NCI-H69 (cell line): ENCODE measurements around the gene TMBIM1.
"Not testable (repeated sequence)": the region's sequence is repeated elsewhere in the genome, so short reads cannot be mapped to it uniquely, and the experiment has no call there.

Source experiments
- DNase-seq: peaks from one replicate; lab custom pipeline; 2025; lab: John Stamatoyannopoulos, UW

TMBIM1 gene

DNA sequence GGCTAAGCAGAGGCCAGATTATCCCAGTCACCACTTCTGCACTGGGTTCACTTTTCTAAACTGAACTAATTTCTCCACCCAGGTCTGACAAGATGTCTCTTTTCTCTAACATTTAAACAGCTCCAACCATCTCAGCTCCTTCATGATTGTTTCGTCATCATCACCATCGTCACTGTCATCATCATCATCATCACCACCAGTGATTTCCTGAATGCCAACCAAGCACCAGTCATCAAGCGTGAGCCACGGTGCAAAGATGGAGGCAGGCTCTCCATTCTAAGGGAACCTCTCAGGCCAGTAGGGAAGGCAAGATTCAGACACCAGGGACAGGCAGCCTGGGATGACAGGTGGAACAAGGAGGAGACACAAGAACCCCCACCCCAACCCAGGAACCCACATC, 25.5 kb upstream of the TMBIM1 start:
- DNase-seq: no peak

DNA sequence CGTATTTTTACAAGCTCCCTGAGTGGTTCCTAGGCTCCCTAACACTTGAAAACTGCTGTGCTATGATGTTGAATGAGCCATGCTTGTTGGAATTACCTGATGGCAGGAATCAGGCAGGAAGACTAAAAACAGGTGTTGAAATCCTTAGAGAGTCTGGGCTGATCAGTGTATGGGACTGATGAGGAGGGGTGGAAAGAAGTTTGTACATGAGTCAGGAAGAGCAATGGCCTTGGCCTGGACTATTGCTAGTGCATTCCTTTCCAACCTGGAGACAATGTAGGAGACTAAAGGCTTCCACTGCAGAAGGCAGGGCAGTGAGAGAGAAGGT, 25.0 kb upstream of the TMBIM1 start:
- no peak for DNase-seq

DNA sequence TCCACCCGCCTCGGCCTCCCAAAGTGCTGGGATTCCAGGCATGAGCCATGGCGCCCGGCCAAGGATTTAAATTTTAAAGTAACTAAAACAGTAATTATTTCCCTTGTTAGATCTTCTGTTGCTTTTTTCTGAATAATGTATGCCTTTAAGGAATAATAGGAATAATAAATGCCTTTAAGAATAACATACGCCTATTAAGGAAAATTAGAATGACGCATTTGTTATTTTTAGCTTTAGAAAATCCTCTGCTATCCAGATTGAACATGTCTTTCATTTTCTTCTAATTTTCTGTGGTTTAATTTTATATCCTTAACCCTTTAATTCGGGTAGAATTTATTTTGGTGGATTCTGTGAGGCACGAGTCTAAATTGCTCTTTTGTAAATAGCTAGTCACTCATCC, 23.1 kb upstream of the TMBIM1 start:
- no peak for DNase-seq

DNA sequence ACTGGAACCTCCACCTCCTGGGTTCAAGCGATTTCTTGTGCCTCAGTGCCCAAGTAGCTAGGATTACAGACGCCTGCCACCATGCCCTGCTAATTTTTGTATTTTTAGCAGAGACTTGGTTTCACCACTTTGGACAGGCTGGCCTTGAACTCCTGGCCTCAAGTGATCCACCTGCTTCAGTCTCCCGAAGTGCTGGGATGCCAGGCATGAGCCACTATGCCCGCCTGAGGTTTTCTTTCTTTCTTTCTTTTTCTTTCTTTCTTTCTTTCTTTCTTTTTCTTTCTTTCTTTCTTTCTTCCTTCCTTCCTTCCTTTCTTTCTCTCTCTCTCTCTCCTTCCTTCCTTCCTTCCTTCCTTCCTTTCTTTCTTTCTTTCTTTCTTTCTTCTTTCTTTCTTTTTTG, 22.5 kb upstream of the TMBIM1 start:
- not testable (repeated sequence) for DNase-seq

DNA sequence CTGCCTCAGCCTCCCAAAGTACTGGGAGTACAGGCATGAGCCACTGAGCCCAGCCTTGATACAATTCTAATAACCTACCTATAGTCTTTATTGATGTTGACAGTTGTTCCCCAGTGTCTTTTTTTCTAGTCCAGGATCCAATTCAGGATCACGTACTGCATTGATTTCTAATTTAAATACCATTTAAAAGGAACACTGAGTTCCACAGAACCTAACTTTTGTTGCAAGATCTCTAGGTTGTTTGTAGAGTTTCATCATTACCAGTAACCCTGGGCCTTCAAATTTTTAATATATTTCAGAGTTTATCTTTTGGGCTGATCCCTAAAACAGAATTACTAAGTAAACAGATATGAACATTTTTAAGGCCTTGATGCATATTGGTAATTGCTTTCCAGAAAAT, 21.1 kb upstream of the TMBIM1 start:
- DNase-seq: no peak

DNA sequence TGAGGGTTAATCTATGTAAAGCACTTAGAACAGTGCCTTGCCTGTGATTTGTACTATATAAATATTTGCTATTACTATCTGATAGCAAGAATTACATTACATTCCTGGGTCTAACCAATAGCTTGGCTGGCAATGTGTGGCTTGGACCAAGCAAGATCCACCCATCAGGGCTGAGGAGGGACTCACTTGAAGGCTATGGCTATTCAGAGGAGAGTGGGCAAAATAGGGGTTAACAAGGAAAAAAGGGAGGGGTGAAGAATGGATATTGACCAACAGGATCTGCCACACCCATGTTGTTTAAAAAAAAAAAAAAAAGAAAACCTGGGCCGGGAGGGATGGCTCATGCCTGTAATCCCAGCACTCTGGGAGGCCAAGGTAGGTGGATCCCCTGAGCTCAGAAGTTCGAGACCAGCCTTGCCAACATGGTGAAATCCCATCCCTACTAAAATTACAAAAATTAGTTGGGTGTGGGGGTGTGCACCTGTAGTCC, 20.0 kb upstream of the TMBIM1 start:
- DNase-seq: no peak

DNA sequence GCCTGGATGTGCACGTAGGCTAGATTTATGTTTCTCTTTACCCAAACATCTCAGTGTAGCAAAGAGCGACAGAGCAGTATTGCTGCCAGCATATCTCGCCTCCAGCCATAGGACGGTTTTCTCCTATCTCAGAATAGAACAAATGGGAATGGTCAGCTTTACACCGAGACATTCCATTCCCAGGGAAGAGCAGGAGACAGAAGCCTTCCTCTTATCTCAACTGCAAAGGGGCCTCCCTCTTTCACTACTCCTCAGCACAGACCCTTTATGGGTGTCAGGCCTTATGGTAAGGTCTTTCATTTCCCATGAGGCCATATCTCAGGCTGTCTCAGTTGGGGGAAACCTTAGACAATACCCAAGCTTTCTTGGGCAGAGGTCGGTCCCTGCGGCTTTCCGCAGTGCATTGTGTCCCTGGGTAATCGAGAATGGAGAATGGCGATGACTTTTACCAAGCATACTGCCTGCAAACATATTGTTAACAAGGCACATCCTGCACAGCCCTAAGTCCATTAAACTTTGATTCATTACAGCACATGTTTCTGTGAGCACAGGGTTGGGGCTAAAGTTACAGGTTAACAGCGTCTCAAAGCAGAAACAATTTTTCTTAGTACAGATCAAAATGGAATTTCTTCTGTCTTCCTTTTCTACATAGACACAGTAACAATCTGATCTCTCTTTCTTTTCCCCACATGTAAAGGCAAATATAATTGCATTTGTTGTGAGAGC, 19.4 kb upstream of the TMBIM1 start:
- not testable (repeated sequence) for DNase-seq

DNA sequence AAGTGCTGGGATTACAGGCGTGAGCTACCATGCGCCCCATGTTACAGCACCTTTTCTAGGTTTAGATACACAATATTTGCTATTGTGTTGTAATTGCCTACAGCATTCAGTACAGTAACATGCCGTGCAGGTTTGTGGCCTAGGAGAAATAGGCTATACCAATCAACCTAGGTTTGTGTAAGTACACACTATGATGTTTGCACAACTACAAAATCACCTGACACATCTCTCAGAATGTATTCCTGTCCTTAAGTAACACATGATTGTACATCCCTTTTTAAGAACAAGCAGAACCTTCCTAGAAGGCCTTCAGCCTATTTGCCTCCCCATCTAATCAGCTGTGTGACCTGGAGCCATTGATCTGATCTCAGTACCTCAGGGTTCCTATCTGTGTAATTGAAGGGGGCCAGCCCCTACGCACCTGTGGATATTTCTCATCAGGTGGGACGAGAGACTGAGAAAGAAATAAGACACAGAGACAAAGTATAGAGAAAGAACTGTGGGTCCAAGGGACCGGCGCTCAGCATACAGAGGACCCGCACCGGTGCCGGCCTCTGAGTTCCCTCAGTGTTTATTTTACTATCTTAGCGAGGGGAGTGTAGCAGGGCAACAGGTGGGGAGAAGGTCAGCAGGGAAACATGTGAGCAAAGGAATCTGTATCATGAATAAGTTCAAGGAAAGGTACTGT, 18.7 kb upstream of the TMBIM1 start:
- DNase-seq: no peak

DNA sequence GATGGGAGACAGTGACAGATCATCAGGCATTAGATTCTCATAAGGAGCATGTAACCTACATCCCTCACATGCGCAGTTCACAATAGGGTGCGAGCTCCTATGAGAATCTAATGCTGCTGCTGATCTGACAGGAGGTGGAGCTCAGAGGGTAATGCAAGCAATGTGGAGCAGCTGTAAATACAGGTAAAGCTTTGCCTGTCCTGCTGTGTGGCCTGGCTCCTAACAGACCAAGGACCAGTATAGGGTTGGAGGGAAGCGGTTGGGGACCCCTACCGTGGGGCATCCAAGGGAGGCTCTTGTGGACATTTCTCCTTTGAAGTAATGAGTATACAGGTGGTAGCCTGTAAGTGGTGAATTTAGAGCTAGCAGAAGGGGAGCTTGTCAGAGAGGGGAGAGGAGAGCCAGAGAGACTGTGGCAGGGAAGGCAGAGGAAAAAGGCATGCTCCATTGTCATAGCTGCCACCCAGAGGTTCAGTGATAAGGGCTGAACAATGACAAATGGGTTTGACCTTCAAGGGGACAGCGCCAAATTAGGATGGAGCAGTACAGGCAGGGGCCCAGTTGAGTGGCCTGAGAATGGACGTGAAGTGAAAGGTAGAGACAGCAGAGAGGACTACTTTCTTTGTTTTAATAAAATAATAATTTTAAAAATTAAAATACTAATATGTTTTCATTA, 15.2 kb upstream of the TMBIM1 start:
- no peak for DNase-seq

DNA sequence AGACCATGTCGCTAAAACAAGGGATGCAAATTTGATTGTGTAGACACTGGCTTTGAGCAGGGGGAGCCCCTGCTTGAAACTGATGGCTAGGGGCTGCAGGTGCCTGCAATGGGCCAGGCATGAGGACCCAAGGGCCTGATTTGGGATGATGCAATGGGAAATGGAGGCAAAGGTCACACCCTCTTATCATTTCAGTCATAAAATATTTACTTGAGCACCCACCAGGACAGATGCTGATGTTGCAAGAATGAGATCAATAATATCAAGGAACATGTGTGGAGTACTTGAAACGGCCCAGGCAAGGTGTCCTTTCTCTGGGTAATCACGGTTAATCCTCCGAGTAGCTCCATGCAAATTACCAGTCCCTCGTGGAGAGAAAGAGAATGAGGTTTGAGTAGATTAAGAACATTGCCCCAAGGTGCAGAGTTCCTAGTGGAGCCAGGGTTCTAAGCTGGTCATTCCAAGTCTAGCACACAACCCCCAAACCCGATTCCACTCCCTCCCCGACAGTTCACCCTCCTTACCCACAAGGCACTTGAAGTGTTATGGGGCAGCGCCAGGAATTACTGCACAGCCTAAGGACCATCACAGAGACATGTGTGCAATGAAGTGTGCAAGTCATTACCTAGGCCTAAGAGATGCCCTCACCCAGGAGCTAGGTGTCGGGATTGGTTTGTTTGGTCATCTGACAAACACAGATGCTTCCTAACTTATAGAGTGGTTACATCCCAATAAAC, 14.0 kb upstream of the TMBIM1 start:
- no peak for DNase-seq

DNA sequence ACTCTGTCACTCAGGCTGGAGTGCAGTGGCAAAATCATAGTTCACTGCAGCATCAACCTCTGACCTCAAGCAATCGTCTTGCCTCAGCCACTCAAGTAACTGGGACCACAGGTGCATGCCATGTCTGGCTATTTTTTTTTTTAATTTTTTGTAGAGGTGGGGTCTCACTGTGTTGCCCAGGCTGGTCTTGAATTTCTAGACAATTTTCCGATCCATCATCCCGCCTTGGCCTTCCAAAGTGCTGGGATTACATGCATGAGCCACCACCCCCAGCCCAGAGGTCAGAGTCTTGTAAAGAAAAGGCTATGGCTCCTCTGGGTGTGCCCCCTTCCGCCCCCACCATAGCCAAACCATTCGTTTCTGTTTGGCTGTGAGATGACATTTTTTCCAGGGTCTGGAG, 13.1 kb upstream of the TMBIM1 start:
- DNase-seq: no peak

DNA sequence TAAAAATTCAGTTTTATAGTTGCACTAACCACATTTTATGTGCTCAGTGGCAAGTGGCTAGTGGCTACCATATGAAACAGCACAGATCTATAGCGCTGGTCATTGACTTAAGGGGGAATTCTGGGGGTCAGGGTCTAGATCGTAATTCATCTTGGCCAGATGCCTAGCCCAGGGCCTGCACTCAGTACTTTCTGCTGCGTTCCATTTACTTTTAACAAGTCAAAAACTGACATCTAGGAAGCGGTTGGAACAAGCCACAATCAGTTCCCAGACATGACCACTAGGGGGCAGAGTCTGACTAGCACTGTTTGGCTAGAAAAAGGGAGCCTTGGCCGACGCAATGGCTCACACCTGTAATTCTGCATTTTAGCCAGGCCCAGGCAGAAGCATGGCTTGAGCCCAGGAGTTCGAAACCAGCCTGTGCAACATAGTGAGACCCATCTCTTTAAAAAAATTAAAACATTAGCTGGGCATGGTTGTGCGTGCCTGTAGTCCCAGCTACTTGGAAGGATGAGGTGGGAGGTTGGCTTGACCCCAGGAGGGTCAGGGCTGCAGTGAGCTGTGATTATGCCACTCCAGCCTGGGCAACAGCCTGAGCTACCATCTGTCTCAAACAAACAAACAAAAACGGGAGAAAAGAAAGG, 9.0 kb upstream of the TMBIM1 start:
- peak; percentile 79 for DNase-seq

DNA sequence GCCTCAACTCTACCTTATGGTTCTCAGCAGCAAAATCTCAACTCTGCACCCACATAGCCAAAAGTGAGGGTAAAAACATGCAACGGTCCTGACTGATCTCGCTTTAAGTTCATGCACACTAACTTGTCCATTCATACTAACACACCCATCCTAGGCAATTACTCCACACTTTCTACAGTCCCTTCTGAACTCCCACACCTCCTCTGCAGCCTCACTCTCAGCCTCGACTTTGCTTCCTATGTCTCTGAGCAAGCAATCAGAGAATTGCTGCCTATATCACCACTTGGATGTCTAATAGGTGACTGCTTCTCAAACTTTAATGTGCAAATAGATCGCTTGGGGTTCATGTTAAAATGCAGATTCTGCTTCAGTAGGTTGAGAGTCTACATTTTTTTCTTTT, 7.8 kb upstream of the TMBIM1 start:
- DNase-seq: no peak

DNA sequence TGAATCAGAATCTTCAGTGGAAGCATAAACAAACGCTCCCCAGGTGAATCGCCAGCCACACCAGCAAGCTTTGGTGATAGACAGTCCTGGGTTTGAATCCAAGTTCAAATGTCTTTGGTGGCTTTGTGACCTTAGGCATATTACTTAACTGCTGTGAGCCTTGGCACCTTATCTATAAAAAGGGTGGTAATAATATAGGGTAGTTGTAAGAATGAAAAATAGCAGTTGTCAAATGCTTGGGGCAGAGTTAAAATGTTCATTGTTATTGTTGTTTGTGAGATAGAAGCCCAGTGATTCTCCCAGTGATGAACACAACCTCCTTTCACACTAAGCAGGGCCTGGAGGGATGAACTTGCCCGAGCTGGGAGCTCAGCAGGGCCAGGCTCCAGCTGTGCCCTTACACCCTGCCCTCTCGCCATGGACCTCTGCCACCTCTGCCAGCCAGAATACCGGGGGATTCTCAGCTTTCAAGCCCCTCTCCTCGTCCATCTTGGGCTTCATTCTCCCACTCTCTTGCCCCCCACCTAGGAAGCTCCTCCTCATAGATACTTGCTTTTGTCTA, 6.1 kb upstream of the TMBIM1 start:
- DNase-seq: no peak

DNA sequence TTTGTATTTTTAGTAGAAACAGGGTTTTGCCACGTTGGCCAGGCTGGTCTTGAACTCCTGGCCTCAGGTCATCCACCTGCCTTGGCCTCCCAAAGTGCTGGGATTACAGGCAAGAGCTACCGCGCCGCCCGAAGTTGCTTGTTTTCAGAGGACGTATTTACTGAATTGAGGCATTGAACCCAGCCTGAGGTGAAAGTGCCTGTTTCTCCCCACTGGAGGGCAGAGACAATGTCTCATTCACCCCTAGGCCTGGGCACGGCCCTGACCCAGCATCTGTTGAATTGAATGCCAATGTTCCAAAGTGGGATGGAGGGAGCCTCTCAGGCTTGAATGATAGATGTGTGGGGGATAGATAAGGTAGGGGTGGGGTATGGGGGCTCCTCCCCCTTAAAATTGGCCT, 4.5 kb upstream of the TMBIM1 start:
- DNase-seq: no peak

DNA sequence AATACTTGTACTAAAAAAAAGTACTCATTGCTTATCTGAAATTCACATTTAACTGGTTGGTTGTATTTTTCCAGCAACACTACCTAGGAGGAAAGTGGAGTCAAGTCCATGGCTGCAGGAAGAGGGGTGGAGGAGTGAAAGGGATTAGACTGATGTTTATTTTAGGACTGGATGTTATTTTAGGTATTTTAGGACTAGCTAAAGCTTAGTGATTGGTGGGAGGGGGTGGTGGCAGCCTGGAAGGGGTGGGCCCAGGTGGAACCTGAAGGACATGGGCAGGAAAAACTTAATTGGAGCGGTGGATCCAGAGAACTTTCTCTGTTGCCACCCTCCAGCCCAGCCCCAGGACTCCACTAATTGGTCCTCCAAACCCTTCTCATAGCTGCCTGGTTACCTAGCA, 3.9 kb upstream of the TMBIM1 start:
- DNase-seq: no peak

DNA sequence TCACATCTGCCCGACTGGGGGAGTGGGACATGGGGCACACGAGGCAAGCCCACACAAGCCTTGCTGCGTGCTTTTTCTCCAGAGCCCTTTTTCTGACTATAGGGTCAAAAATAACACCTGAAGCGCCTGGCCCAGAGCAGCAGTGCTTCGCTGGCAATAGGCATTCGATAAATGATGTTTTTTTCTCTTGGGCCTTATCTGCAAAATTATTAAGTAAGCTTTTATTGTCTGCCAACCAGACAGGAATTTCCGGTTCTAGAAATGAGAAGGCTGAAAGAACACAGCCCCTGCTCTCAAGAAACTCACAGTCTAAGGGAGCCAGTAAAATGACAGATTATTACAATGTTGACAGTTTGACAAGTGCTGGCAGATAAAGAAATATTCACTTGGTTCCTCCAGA, 2.7 kb upstream of the TMBIM1 start:
- DNase-seq: no peak

DNA sequence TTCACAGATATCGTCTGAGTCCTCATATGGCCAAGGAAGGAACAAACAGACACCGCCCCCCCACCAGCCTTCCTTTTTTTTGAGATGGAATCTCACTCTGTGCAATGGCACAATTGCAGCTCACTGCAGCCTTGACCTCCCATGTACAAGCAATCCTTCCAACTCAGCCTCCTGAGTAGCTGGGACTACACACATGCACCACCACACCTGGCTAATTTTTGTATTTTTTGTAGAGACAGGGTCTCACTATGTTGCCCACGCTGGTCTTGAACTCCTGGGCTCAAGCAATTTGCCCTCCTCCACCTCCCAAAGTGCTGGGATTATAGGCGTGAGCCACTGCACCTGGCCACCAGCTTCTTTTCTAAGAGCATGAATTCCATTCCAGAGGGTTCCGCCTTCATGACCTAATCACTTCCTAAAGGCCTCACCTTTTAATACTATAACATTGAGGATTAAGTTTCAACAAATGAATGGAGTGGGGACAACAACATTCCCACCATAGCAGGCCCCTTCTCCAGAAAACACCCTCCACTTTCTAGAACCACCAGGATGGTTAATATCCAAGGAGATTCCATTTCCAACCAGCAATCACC, 2.2 kb upstream of the TMBIM1 start:
- no peak for DNase-seq

DNA sequence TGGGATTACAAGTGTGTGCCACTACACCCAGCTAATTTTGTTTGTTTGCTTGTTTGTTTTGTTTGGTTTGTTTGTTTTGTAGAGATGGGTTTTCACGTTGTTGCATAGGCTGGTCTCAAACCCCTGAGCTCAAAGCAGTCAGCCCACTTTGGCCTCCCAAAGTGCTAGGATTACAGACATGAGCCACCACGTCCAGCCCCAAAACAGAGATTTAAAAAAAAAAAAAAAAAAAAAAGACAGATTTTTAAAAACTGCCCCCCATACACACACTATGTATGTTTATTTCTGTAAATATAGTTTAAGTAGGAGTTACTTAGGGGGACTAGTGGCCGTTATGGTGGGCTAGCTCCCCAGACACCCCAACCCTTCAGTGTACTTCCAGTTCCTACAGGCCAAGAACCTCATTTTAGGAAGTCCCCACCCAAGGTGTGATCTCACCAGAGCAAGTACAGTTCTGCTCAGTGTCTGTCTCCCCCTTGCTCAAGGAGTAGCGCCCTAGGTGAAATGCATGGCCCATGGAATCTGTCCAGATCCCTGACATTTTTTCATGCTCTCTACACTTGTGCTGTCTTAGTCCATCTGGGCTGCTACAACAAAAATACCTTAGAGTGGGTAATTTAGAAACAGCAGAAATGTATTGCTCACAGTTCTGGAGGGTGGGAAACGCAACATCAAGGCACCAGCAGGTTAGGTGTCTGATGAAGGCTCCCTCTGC, 1.6 kb upstream of the TMBIM1 start:
- no peak for DNase-seq

DNA sequence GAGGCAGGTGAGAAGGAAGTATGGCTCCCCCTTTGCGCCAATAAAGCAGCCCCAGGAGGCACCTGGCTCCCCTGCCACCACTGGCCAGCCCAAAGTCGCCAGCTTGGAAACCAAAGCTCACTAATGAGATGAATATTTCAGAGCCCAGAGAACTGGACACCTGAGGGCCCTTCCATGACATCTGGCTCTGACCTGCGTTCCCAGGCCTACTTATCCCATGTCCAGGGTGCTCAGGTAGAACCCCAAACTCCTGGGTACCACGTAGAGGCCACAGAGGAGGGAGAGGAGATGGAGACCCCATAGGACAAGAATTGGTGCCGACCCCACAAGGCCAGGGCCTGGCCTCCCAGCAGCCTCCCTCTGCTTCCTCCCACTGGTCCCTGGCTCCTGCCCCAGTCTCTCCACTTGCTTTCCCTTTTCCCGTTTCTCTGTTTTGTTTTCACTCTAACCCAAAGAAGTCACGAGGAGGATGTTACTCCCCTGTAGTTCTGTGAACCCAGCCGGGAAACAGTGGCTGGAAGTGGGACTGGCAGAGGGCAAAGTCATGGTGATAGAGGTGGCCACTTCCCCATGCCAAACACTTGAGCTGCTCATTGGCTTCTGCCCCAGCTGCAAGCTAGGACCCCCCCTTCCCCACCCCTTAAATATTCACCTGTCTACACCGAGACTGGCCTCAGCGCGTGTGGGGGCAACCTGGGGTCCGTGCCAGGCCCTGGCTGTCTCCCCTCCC, 820 bp downstream of the TMBIM1 start:
- no peak for DNase-seq
